HepG2 (cell line): ENCODE data around the gene GOLT1A. TPM values are rescaled to one million over a fixed set of nuclear protein-coding genes. Genes with fewer than 3 reads are reported as not detected.

ENCODE experiments used
- ATAC-seq: fragments of 200-7000 bp; cut with Tn5 transposase; 3 replicates; pipeline ENCODE4 v1.9.1; 2020; ENCODE audit warnings: mild to moderate bottlenecking, moderate library complexity
- BruUV-seq: library from RNA; stranded (reverse); fragments of 400-500 nt; replicated peaks from 2 replicates; lab custom pipeline; 2021; lab: Mats Ljungman, UMichigan
- CTCF ChIA-PET: fragments of 300-600 bp; formaldehyde crosslinking; extraction: SDS; loops from one replicate; lab custom pipeline; 2021; ENCODE audit warnings: low total read pairs, inconsistent platforms, low intra/inter-chr PET ratio; lab: Yijun Ruan, JAX
- POLR2A ChIA-PET: fragments of 350-600 bp; sonication (Branson Sonifier 250); formaldehyde crosslinking; loops from one replicate; lab custom pipeline; 2020; ENCODE audit warnings: antibody characterized with exemption, inconsistent platforms; lab: Yijun Ruan, JAX
- DNase-seq: peaks from one replicate; pipeline ENCODE4 v3.0.0-alpha.2; 2015; ENCODE audit warnings: low spot score
- FAIRE-seq: peaks from 3 replicates; lab custom pipeline; 2011; peaks lifted over from hg19 to GRCh38; lab: Jason Lieb, UNC
- H2AFZ ChIP-seq: one replicate; pipeline ENCODE4 v1.6.1; 2011; ENCODE audit warnings: low read length, inconsistent platforms
- H3K27ac ChIP-seq: fragments of 300-600 bp; 3 replicates; pipeline ENCODE4 v1.8.0; 2011; ENCODE audit warnings: mixed run types, mild to moderate bottlenecking, mixed read lengths, low read length, inconsistent platforms; ENCODE audit not compliant: insufficient read depth; ENCODE audit errors: extremely low read length
- H3K27me3 ChIP-seq, 2 experiments: fragments of 200-600 bp in 1 of 2; 2 replicates in 1 of 2; 3 replicates in 1 of 2; pipeline versions ENCODE4 v1.6.0 to v1.8.0; 2011; ENCODE audit warnings: low read length in 2 of 2, mild to moderate bottlenecking in 2 of 2, moderate library complexity in 2 of 2, inconsistent platforms in 1 of 2; ENCODE audit not compliant: insufficient read depth in 2 of 2, control insufficient read depth in 1 of 2
- H3K36me3 ChIP-seq, 2 experiments: fragments of 200-600 bp in 1 of 2; replicated peaks in 1 of 2; 2 replicates in 1 of 2; 3 replicates in 1 of 2; pipeline versions ENCODE4 v1.5.1 to v1.8.0; 2011; ENCODE audit warnings: low read length in 2 of 2, inconsistent platforms in 1 of 2; ENCODE audit not compliant: insufficient read depth in 2 of 2, control insufficient read depth in 1 of 2
- H3K4me1 ChIP-seq: 2 replicates; pipeline ENCODE4 v1.5.1; 2012; ENCODE audit warnings: low read length, inconsistent platforms; ENCODE audit not compliant: insufficient read depth
- H3K4me2 ChIP-seq: 2 replicates; pipeline ENCODE4 v1.6.0; 2011; ENCODE audit warnings: low read depth, low read length, inconsistent platforms
- H3K4me3 ChIP-seq, 3 experiments: fragments of 200-600 bp in 1 of 3; sonication (generic), shearing (Covaris generic) in 1 of 3; replicated peaks in 1 of 3; 2 replicates each; pipeline ENCODE4 v1.5.1; 2011 to 2016; ENCODE audit warnings: low read length in 3 of 3, inconsistent platforms in 2 of 3, low read depth in 2 of 3, mild to moderate bottlenecking in 2 of 3, control low read depth in 1 of 3, mixed read lengths in 1 of 3; ENCODE audit not compliant: insufficient read depth in 1 of 3
- H3K79me2 ChIP-seq: one replicate; pipeline ENCODE4 v1.6.1; 2011; ENCODE audit warnings: low read length, inconsistent platforms; ENCODE audit not compliant: insufficient read depth
- H3K9ac ChIP-seq: 2 replicates; pipeline ENCODE4 v1.6.0; 2011; ENCODE audit warnings: mild to moderate bottlenecking, low read depth, low read length, inconsistent platforms; ENCODE audit not compliant: insufficient read depth
- H3K9me3 ChIP-seq: 2 replicates; pipeline ENCODE4 v1.5.1; 2012; ENCODE audit warnings: mild to moderate bottlenecking, low read length
- H4K20me1 ChIP-seq: 2 replicates; pipeline ENCODE4 v1.6.0; 2011; ENCODE audit warnings: inconsistent platforms, mild to moderate bottlenecking, low read length, moderate library complexity; ENCODE audit not compliant: insufficient read depth
- CHD4 ChIP-seq: fragments of 200-600 bp; sonication (generic); IDR thresholded peaks from 2 replicates; pipeline ENCODE4 v1.7.0; 2017; ENCODE audit warnings: mild to moderate bottlenecking, low read length, borderline replicate concordance
- FOXJ3 ChIP-seq: sonication (generic); formaldehyde crosslinking; IDR thresholded peaks from 2 replicates; pipeline ENCODE4 v1.4.0; 2020; ENCODE audit warnings: missing genetic modification reagents, mild to moderate bottlenecking, borderline replicate concordance
- MED13 ChIP-seq: sonication (generic); formaldehyde crosslinking; IDR thresholded peaks from 2 replicates; pipeline ENCODE4 v1.5.0; 2020; ENCODE audit warnings: missing genetic modification reagents
- NCOA2 ChIP-seq: sonication (generic); formaldehyde crosslinking; IDR thresholded peaks from 2 replicates; pipeline ENCODE4 v1.8.0; 2022; ENCODE audit warnings: inconsistent platforms
- POLR2G ChIP-seq: fragments of 200-400 bp; formaldehyde crosslinking; IDR thresholded peaks from 2 replicates; pipeline ENCODE4 v1.6.1; 2018; ENCODE audit warnings: mild to moderate bottlenecking, low read depth, low read length, moderate library complexity
- PRPF4 ChIP-seq: fragments of 200-400 bp; formaldehyde crosslinking; IDR thresholded peaks from 2 replicates; pipeline ENCODE4 v1.6.1; 2016; ENCODE audit warnings: low read length, low read depth; ENCODE audit not compliant: poor library complexity, severe bottlenecking
- PTBP1 ChIP-seq: fragments of 200-400 bp; formaldehyde crosslinking; IDR thresholded peaks from 2 replicates; pipeline ENCODE4 v1.6.1; 2018; ENCODE audit warnings: low read length, low read depth; ENCODE audit not compliant: poor library complexity, severe bottlenecking
- TEAD3 ChIP-seq: optimal IDR thresholded peaks from 2 replicates; pipeline ENCODE3; 2016; ENCODE audit warnings: borderline replicate concordance
- TMF1 ChIP-seq: sonication (generic); formaldehyde crosslinking; IDR thresholded peaks from 2 replicates; pipeline ENCODE4 v1.8.1; 2022; ENCODE audit warnings: low read depth, missing genetic modification reagents
- ZNF160 ChIP-seq: sonication (generic); formaldehyde crosslinking; IDR thresholded peaks from 2 replicates; pipeline ENCODE4 v1.8.0; 2022; ENCODE audit warnings: mild to moderate bottlenecking, inconsistent platforms, missing genetic modification reagents
- ZNF335 ChIP-seq: sonication (generic); formaldehyde crosslinking; IDR thresholded peaks from 2 replicates; pipeline ENCODE4 v1.4.0; 2020; ENCODE audit warnings: missing genetic modification reagents
- ZNF431 ChIP-seq: sonication (generic); formaldehyde crosslinking; IDR thresholded peaks from 2 replicates; pipeline ENCODE4 v1.9.0; 2022; ENCODE audit warnings: missing genetic modification reagents, low read depth, mild to moderate bottlenecking, borderline replicate concordance
- ZNF530 ChIP-seq: sonication (generic); formaldehyde crosslinking; IDR thresholded peaks from 2 replicates; pipeline ENCODE4 v1.5.0; 2020; ENCODE audit warnings: low read depth, mild to moderate bottlenecking, missing genetic modification reagents
- ZNF674 ChIP-seq: sonication (generic); formaldehyde crosslinking; IDR thresholded peaks from 2 replicates; pipeline ENCODE4 v1.5.0; 2020; ENCODE audit warnings: low read depth, mild to moderate bottlenecking, missing genetic modification reagents
- ZNF773 ChIP-seq: sonication (generic); formaldehyde crosslinking; IDR thresholded peaks from 2 replicates; pipeline ENCODE4 v1.4.0; 2020; ENCODE audit warnings: missing genetic modification reagents, borderline replicate concordance
- ZNF850 ChIP-seq: sonication (generic); formaldehyde crosslinking; conservative IDR thresholded peaks from 2 replicates; pipeline ENCODE4 v1.9.0; 2021; ENCODE audit warnings: mild to moderate bottlenecking, missing genetic modification reagents
- ZNF878 ChIP-seq: sonication (generic); formaldehyde crosslinking; IDR thresholded peaks from 2 replicates; pipeline ENCODE4 v1.8.1; 2023; ENCODE audit warnings: mild to moderate bottlenecking, missing genetic modification reagents, moderate library complexity
- WGBS: methylation state at CpG from one replicate; pipeline ENCODE4 v1.1.6; 2017; ENCODE audit warnings: low lambda C conversion rate; 5-methylcytosine and 5-hydroxymethylcytosine counted together
- in situ Hi-C: cut with HindIII; loops from 2 replicates; pipeline ENCODE4 v1.10.0; 2017; ENCODE audit warnings: low pct_unique_long_range_greater_than_20kb; ENCODE audit not compliant: extremely low pct_ligation_motif_present
- intact Hi-C: fragments of 100-400 bp; cut with micrococcal nuclease; formaldehyde crosslinking; loops from one replicate; pipeline ENCODE4 v1.10.0; 2022; ENCODE audit not compliant: unreplicated experiment
- polyA plus RNA-seq, 8 experiments: library from polyadenylated mRNA; depleted of rRNA in 3 of 8; stranded (reverse) in 7 of 8; unstranded in 1 of 8; fragments of >200 nt; fragmentation: Illumina TruSeq in 4 of 8; extraction: Trizol in 4 of 8; gene quantifications; 2 replicates each; pipeline versions ENCODE4 v1.2.1 to v1.2.3, GENCODE V29; 2011 to 2016; ENCODE audit warnings: low read depth in 4 of 8, missing spikeins in 1 of 8, mixed read lengths in 1 of 8; ENCODE audit not compliant: insufficient read depth in 1 of 8
- total RNA-seq, 5 experiments: library from RNA; depleted of rRNA; stranded (reverse); fragments of >200 nt; fragmentation: Illumina TruSeq; extraction: Trizol; gene quantifications; 2 replicates each; pipeline ENCODE4 v1.2.3, GENCODE V29; 2016; ENCODE audit warnings: low read depth in 1 of 5
- TF ChIP-seq, protein P1 (sequence below): sonication (generic); formaldehyde crosslinking; IDR thresholded peaks from 2 replicates; pipeline ENCODE4 v1.8.1; 2023; ENCODE audit warnings: mild to moderate bottlenecking, moderate library complexity, missing genetic modification reagents
- TF ChIP-seq, protein P2 (sequence below): IDR thresholded peaks from 2 replicates; pipeline ENCODE4 v1.6.1; 2016; ENCODE audit warnings: missing biosample characterization, missing genetic modification reagents, low read depth

Gene GOLT1A
- total and polyA plus RNA-seq, 2 of the 13 experiments (the other 11 are each of a cell fraction or from before 2014, with no cell fraction given), result 25.8 to 28.0 TPM

DNA sequence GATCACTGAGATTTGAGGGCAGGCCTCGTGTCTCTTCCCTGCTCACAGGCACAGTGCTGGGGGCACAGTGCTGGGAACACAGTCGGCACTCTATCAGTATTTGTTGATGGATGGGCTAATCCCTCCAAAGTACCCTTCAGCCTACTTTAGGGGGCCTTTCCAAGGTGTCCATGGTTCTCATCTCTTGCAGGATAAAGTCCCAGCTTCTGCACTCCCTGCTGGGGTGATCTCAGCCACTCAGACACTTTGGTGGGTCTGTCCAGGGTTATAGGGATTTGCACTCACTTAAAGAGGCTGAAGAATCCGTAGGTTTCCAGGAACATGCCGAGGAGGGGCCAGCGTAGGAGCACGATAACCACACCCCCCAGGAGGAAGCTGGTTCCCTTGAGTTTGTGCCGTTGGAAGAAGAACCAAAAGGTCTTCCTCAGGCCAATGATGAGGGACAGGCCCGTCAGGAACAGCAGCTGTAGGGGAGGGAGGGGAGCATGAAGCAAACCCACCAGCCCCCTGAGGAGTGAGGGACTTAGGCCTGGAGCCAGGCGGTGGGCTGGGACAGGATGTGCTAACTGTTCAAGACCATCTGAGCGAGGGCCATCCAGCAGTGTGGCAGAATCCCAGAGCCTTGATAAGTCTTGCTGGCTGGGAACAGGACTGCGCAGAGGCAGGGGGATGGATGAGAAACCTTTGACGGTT, 12.3 kb downstream of the GOLT1A start (continued):
- TF ChIP-seq, protein P1, sequence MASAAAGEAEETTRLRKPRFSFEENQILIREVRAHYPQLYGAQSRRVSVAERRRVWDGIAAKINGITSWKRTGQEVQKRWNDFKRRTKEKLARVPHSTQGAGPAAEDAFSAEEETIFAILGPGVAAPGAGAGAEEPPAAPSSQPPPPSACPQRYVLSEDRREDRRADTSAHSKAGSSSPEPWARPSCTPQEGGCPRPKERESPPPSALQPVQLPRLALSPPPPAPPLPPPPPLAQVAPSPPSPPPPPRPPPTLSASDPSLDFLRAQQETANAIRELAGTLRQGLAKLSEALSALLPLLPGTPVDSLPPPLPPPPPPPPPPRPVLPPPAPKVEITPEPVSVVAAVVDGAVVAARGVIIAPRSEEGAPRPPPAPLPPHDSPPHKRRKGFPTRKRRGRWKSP (CRISPR knock-in tag), result no peak
- TF ChIP-seq ZNF160 (CRISPR knock-in tag), result no peak

DNA sequence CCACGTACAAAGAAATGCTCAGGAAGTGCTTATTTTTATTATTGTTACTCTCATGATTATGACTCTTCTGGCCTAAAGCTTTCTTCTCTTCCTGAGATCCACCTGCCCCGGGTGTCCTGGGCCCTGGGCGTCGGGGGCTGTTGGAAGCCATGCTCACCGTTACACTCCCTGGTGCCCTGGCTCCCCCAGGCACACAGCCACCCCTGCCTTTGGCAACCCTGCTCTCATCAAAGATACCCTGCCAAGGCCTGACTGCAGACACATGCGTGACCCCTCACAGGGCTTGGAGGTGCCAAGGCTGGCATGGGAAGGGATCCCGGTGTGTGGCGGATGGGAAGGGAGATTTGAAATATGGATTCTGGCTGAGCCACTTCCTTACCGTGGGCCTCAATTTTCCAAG, 14.2 kb downstream of the GOLT1A start:
- Histone ChIP-seq H3K27ac (no peak overlapping the region), H3K9ac (no peak overlapping the region)

More for the DNA sequence above, 14.2 kb downstream of the GOLT1A start:
- no peak for TF ChIP-seq TMF1 (CRISPR knock-in tag)
- TF ChIP-seq, protein P2, sequence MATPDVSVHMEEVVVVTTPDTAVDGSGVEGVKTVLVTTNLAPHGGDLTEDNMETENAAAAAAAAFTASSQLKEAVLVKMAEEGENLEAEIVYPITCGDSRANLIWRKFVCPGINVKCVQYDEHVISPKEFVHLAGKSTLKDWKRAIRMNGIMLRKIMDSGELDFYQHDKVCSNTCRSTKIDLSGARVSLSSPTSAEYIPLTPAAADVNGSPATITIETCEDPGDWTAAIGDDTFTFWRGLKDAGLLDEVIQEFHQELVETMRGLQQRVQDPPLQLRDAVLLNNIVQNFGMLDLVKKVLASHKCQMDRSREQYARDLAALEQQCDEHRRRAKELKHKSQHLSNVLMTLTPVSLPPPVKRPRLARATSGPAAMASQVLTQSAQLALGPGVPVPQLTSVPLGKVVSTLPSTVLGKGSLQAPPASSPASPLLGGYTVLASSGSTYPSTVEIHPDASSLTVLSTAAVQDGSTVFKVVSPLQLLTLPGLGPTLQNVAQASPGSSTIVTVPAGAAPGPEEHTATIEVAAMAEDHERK (CRISPR knock-in tag), result no peak
- no peak for TF ChIP-seq ZNF530
- TF ChIP-seq ZNF335 (CRISPR knock-in tag), result no peak
- TF ChIP-seq PRPF4, result no peak
- TF ChIP-seq FOXJ3 (CRISPR knock-in tag), result no peak
- TF ChIP-seq ZNF674 (CRISPR knock-in tag), result no peak
- TF ChIP-seq TEAD3 (CRISPR knock-in tag), result no peak
- no peak for TF ChIP-seq ZNF773 (CRISPR knock-in tag)
- no peak for TF ChIP-seq NCOA2 (CRISPR knock-in tag)
- TF ChIP-seq PTBP1, result no peak
- TF ChIP-seq ZNF878, result no peak
- no peak for TF ChIP-seq ZNF850 (CRISPR knock-in tag)
- TF ChIP-seq ZNF431 (CRISPR knock-in tag), result no peak
- no peak for TF ChIP-seq POLR2G
- TF ChIP-seq CHD4, result no peak
- no peak for TF ChIP-seq MED13 (CRISPR knock-in tag)
- TF ChIP-seq, protein P1 (CRISPR knock-in tag), result no peak
- TF ChIP-seq, all 625 proteins: peak for 0
- POLR2A ChIA-PET, result no interaction called here
- no peak overlapping the region for H3K4me2 ChIP-seq
- H3K79me2 ChIP-seq, result no peaks in the 10 kb centered on the region
- no TSS peak for BruUV-seq
- H4K20me1 ChIP-seq, result no peaks in the 10 kb centered on the region
- in situ Hi-C loops, result no loop called here
- DNase-seq (no peak), ATAC-seq (no peak), FAIRE-seq (no peak)
- H3K36me3 ChIP-seq, result no peaks in the 10 kb centered on the region; a peak in 2 of 5 replicates
- intact Hi-C loops, result no loop called here
- CTCF ChIA-PET, result no interaction called here
- no peak overlapping the region for H2AFZ ChIP-seq
- H3K27me3 ChIP-seq, result no peaks in the 10 kb centered on the region
- no peak overlapping the region for H3K4me3 ChIP-seq
- 0 out of 2 replicates have a peak, but pooled peaks cover under 1% of the 10 kb centered on the region for H3K4me1 ChIP-seq
- H3K9me3 ChIP-seq, result no peaks in the 10 kb centered on the region
- WGBS, result 92% methylated on average over 9 of the region's 9 CpGs
